Chondrocyte (in vitro differentiated cells): Measurements from ENCODE around the gene RASSF6. TPM values are rescaled to one million over a fixed set of nuclear protein-coding genes. Genes with fewer than 3 reads are reported as not detected.

Experiments
- DNase-seq: peaks from one replicate; pipeline ENCODE4 v3.0.0; 2021; ENCODE audit warnings: mixed read lengths, low spot score
- H3K27ac Mint-ChIP-seq: one replicate; pipeline ENCODE4 v1.8.0; 2021; ENCODE audit warnings: mild to moderate bottlenecking, moderate library complexity, mixed read lengths; ENCODE audit not compliant: unreplicated experiment
- H3K27me3 Mint-ChIP-seq: 2 replicates; pipeline ENCODE4 v1.8.0; 2021; ENCODE audit warnings: low read depth, mixed read lengths
- H3K36me3 Mint-ChIP-seq: 2 replicates; pipeline ENCODE4 v1.8.0; 2021; ENCODE audit warnings: low read depth, mixed read lengths
- H3K4me1 Mint-ChIP-seq: 2 replicates; pipeline ENCODE4 v1.8.0; 2021; ENCODE audit warnings: low read depth, mild to moderate bottlenecking, mixed read lengths
- H3K4me3 Mint-ChIP-seq: one replicate; pipeline ENCODE4 v1.8.0; 2021; ENCODE audit warnings: mild to moderate bottlenecking, moderate library complexity, mixed read lengths; ENCODE audit not compliant: unreplicated experiment
- H3K9me3 Mint-ChIP-seq: 2 replicates; pipeline ENCODE4 v1.8.0; 2021; ENCODE audit warnings: low read depth, mixed read lengths
- total RNA-seq: library from RNA; stranded (reverse); gene quantifications from 3 replicates; pipeline ENCODE4 v1.2.1, GENCODE V29; 2021
- TF ChIP-seq, protein P1 (sequence below): fragments of 200-600 bp; sonication (generic); IDR thresholded peaks from 2 replicates; pipeline ENCODE4 v1.5.0; 2021; ENCODE audit warnings: antibody characterized with exemption, mild to moderate bottlenecking, moderate library complexity

RASSF6 gene
- total RNA-seq, 1 donor from 2014 or later, result not detected

DNA sequence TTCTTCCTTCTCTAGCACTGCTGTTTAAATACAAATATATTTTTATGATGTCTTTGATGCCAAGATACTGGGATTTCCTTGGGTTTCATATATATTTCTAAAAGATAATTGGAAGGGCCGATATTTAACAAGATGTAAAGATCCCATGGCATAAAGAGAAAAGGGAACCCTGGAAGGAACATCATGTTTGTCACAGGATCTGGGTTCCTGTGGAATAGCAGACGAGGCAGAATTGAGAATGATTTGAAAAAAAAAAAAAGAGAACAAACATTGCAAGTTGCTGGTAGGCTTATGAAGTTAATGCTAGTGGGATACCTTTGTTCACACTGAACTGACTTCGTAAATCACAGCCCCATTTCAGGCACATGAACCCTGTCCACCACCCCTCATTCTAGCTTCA, 33.6 kb downstream of the RASSF6 start:
- no peak for DNase-seq
- TF ChIP-seq, protein P1, sequence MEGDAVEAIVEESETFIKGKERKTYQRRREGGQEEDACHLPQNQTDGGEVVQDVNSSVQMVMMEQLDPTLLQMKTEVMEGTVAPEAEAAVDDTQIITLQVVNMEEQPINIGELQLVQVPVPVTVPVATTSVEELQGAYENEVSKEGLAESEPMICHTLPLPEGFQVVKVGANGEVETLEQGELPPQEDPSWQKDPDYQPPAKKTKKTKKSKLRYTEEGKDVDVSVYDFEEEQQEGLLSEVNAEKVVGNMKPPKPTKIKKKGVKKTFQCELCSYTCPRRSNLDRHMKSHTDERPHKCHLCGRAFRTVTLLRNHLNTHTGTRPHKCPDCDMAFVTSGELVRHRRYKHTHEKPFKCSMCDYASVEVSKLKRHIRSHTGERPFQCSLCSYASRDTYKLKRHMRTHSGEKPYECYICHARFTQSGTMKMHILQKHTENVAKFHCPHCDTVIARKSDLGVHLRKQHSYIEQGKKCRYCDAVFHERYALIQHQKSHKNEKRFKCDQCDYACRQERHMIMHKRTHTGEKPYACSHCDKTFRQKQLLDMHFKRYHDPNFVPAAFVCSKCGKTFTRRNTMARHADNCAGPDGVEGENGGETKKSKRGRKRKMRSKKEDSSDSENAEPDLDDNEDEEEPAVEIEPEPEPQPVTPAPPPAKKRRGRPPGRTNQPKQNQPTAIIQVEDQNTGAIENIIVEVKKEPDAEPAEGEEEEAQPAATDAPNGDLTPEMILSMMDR, result no peak
- H3K4me1 Mint-ChIP-seq, result no peaks in the 10 kb centered on the region
- H3K36me3 Mint-ChIP-seq, result no peaks in the 10 kb centered on the region
- no peak overlapping the region for H3K27ac Mint-ChIP-seq
- no peak overlapping the region for H3K4me3 Mint-ChIP-seq
- no peaks in the 10 kb centered on the region for H3K9me3 Mint-ChIP-seq
- peaks cover 19% of the 10 kb centered on the region for H3K27me3 Mint-ChIP-seq

DNA sequence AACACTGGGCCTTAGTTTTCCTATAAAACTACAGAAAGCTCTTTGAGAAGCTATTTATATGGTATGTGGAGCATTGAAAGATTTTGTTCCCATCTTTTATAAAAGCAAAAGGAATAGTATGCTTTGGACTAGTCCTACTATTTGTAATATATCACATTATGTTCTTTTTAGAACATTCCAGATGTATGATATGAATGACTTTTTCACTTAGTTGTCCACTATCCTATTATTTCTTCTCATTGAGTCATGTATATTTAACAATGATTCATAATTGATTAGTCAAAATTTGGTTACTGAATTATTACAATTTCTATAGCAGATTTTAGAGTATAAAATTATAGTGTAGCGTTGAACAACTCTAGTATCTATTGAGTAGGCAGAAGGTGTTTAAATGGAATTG, 34.2 kb downstream of the RASSF6 start:
- TF ChIP-seq, protein P1, result no peak
- no peak for DNase-seq
- Mint-ChIP-seq H3K4me1 (no peaks in the 10 kb centered on the region), H3K27me3 (peaks cover 21% of the 10 kb centered on the region), H3K36me3 (no peaks in the 10 kb centered on the region), H3K9me3 (no peaks in the 10 kb centered on the region), H3K4me3 (no peak overlapping the region), H3K27ac (no peak overlapping the region)

DNA sequence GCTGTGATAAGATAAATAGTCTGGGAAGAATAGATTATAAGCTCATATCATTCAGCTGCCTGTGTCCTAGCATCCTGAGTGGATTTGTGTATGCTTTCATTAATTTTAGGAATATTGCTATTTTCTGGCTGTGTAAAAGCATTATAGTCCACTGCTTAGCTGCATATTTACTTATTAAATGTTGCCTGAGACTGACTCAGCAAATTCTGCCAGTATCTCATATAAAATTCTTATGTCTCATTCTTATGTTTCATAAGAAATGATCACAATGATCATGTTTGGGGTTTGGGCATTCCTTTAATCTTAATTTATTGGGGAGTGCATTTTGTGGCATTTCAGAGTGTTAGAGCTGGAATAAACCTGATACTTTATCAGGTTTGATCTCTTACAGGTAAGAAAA, 34.9 kb downstream of the RASSF6 start:
- TF ChIP-seq, protein P1, result no peak
- no peaks in the 10 kb centered on the region for H3K36me3 Mint-ChIP-seq

DNA sequence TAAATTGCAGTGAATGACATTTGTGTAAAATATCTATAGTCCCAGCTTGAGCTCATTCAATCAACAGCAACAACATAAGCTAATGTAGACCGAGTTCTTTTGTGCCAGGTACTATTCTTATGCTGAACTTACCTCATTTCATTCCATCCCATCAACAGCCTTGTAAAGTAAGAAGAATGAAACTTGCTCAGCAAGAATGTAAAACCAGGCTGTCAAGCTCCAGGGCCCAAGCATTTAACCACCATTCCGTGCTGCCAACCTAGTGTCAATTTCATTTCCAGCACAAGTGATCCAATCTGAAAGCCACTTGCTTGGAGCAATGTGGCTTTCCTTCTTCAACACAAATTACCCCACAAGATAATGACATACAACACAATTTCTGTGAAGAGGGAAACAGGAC, 36.6 kb downstream of the RASSF6 start:
- Mint-ChIP-seq H3K36me3 (no peaks in the 10 kb centered on the region), H3K4me3 (no peak overlapping the region), H3K4me1 (no peaks in the 10 kb centered on the region), H3K27me3 (peaks cover 17% of the 10 kb centered on the region), H3K27ac (no peak overlapping the region), H3K9me3 (no peaks in the 10 kb centered on the region)
- no peak for DNase-seq
- TF ChIP-seq, protein P1, result no peak

More for the DNA sequence above, 34.9 kb downstream of the RASSF6 start:
- Mint-ChIP-seq H3K9me3 (no peaks in the 10 kb centered on the region), H3K4me3 (no peak overlapping the region), H3K27ac (no peak overlapping the region), H3K4me1 (no peaks in the 10 kb centered on the region), H3K27me3 (peaks cover 21% of the 10 kb centered on the region)
- no peak for DNase-seq

DNA sequence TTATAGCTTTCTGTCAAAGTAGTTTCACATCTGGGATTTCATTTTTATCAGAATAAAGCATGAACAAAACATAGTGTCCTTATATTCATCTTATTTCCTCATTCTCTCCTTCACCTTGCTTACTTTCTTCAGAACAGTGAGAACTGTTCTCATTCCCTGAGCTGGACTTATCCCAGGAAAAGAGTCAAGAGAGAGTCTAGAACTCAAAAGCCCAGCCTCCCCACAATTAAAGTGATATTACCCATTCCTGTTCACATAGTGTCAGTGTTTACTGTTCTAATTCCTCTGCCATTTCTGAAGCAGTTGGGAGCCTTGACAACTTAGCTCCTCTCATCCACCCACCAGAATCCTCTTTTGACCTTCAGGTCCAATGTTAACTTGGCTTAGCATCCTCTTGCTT, 42.9 kb downstream of the RASSF6 start:
- Mint-ChIP-seq H3K4me3 (no peak overlapping the region), H3K27ac (no peak overlapping the region), H3K9me3 (no peaks in the 10 kb centered on the region)

More for the DNA sequence above, 42.9 kb downstream of the RASSF6 start:
- DNase-seq, result no peak
- peaks cover 2% of the 10 kb centered on the region for H3K4me1 Mint-ChIP-seq
- TF ChIP-seq, protein P1, result no peak
- peaks cover 32% of the 10 kb centered on the region for H3K27me3 Mint-ChIP-seq
- H3K36me3 Mint-ChIP-seq, result no peaks in the 10 kb centered on the region
